GM12878 (cell line): ENCODE measurements around the gene CHMP4A. TPM values are rescaled to one million over a fixed set of nuclear protein-coding genes. Genes with fewer than 3 reads are reported as not detected.

Experiments used
- CBFB ChIP-seq: IDR thresholded peaks from 2 replicates; pipeline ENCODE4 v1.6.1; 2016; ENCODE audit warnings: antibody characterized with exemption, low read depth
- CEBPB ChIP-seq, 2 experiments: fragments of 150-350 bp in 1 of 2; IDR thresholded peaks; 2 replicates each; pipeline ENCODE4 v1.6.1; 2012 to 2014; ENCODE audit warnings: low read depth in 2 of 2, low read length in 2 of 2, borderline replicate concordance in 1 of 2, inconsistent platforms in 1 of 2
- CHD2 ChIP-seq: IDR thresholded peaks from 2 replicates; pipeline ENCODE4 v1.6.1; 2011; ENCODE audit warnings: low read depth, low read length, improper control_type of control experiment, borderline replicate concordance
- CREM ChIP-seq: IDR thresholded peaks from 2 replicates; pipeline ENCODE4 v1.6.1; 2014; ENCODE audit warnings: antibody characterized with exemption, low read depth
- FOXK2 ChIP-seq: fragments of 450-650 bp; IDR thresholded peaks from 2 replicates; pipeline ENCODE4 v1.6.1; 2017; ENCODE audit warnings: mild to moderate bottlenecking, moderate library complexity
- MEF2B ChIP-seq: fragments of 450-650 bp; IDR thresholded peaks from 2 replicates; pipeline ENCODE4 v1.6.1; 2018; ENCODE audit warnings: mild to moderate bottlenecking, moderate library complexity; ENCODE audit not compliant: partially characterized antibody, poor library complexity, severe bottlenecking
- MXI1 ChIP-seq: fragments of 150-350 bp; IDR thresholded peaks from 2 replicates; pipeline ENCODE4 v1.6.1; 2011; ENCODE audit warnings: low read depth, mild to moderate bottlenecking, inconsistent platforms, low read length, improper control_type of control experiment
- NFYA ChIP-seq: IDR thresholded peaks from 2 replicates; pipeline ENCODE4 v1.6.1; 2011; ENCODE audit warnings: low read depth, mild to moderate bottlenecking, low read length, improper control_type of control experiment, borderline replicate concordance
- POLR2AphosphoS5 ChIP-seq: IDR thresholded peaks from 2 replicates; pipeline ENCODE4 v1.6.1; 2011; ENCODE audit warnings: mild to moderate bottlenecking, low read length, inconsistent platforms
- RAD21 ChIP-seq: IDR thresholded peaks from 2 replicates; pipeline ENCODE4 v1.6.1; 2011; ENCODE audit warnings: mild to moderate bottlenecking, low read depth, low read length, moderate library complexity; ENCODE audit not compliant: insufficient read depth
- RELA ChIP-seq: fragments of 450-650 bp; IDR thresholded peaks from 2 replicates; pipeline ENCODE4 v1.8.0; 2014; ENCODE audit warnings: borderline replicate concordance; ENCODE audit not compliant: partially characterized antibody
- SP1 ChIP-seq: IDR thresholded peaks from one replicate; pipeline ENCODE4 v1.6.1; 2011; ENCODE audit warnings: low read depth, low read length
- TARDBP ChIP-seq: IDR thresholded peaks from 2 replicates; pipeline ENCODE4 v1.6.1; 2016; ENCODE audit warnings: borderline replicate concordance
- TBL1XR1 ChIP-seq: IDR thresholded peaks from 2 replicates; pipeline ENCODE4 v1.6.1; 2012; ENCODE audit warnings: low read depth, low read length, improper control_type of control experiment
- TCF12 ChIP-seq: IDR thresholded peaks from 2 replicates; pipeline ENCODE4 v1.6.1; 2011; ENCODE audit warnings: low read depth, mild to moderate bottlenecking, low read length
- polyA plus RNA-seq, 11 experiments: library from polyadenylated mRNA; depleted of rRNA in 4 of 11; unstranded in 6 of 11; stranded (reverse) in 5 of 11; fragments of >200 nt; fragmentation: Nextera tagmentation in 4 of 11; fragmentation: Illumina TruSeq in 1 of 11; extraction: Ambion mirVana in 4 of 11; extraction: Trizol in 1 of 11; gene quantifications; 1 replicate in 1 of 11; 2 replicates in 10 of 11; pipeline versions ENCODE4 v1.2.1 to v1.2.3, GENCODE V29; 2011 to 2016; ENCODE audit warnings: inconsistent platforms in 2 of 11, missing spikeins in 2 of 11, low read depth in 1 of 11
- total RNA-seq, 4 experiments: library from RNA; depleted of rRNA in 3 of 4; stranded (reverse); fragments of >200 nt in 3 of 4; fragmentation: Illumina TruSeq in 1 of 4; extraction: Trizol in 1 of 4; gene quantifications; 2 replicates each; pipeline versions ENCODE4 v1.2.1 to v1.2.3, GENCODE V29; 2013 to 2021
- TF ChIP-seq, protein P1 (sequence below): IDR thresholded peaks from 2 replicates; pipeline ENCODE4 v1.6.1; 2012; ENCODE audit warnings: low read depth, low read length, improper control_type of control experiment
- TF ChIP-seq, protein P2 (sequence below): IDR thresholded peaks from 2 replicates; pipeline ENCODE4 v1.6.1; 2011; ENCODE audit warnings: borderline replicate concordance, low read depth, mild to moderate bottlenecking, moderate library complexity, mixed read lengths, low read length; ENCODE audit not compliant: insufficient read depth; ENCODE audit errors: extremely low read length
- TF ChIP-seq, protein P3 (sequence below): fragments of 450-650 bp; IDR thresholded peaks from 2 replicates; pipeline ENCODE4 v1.6.1; 2017; ENCODE audit warnings: mild to moderate bottlenecking, moderate library complexity
- TF ChIP-seq, protein P4 (sequence below): fragments of 450-650 bp; IDR thresholded peaks from 2 replicates; pipeline ENCODE4 v1.6.1; 2017; ENCODE audit warnings: antibody characterized with exemption, mild to moderate bottlenecking, moderate library complexity

The CHMP4A gene
- total and polyA plus RNA-seq, 10 of the 15 experiments (the other 5 are each of a cell fraction or from before 2014, with no cell fraction given): 35.5 to 151 (median 84.7) TPM

DNA sequence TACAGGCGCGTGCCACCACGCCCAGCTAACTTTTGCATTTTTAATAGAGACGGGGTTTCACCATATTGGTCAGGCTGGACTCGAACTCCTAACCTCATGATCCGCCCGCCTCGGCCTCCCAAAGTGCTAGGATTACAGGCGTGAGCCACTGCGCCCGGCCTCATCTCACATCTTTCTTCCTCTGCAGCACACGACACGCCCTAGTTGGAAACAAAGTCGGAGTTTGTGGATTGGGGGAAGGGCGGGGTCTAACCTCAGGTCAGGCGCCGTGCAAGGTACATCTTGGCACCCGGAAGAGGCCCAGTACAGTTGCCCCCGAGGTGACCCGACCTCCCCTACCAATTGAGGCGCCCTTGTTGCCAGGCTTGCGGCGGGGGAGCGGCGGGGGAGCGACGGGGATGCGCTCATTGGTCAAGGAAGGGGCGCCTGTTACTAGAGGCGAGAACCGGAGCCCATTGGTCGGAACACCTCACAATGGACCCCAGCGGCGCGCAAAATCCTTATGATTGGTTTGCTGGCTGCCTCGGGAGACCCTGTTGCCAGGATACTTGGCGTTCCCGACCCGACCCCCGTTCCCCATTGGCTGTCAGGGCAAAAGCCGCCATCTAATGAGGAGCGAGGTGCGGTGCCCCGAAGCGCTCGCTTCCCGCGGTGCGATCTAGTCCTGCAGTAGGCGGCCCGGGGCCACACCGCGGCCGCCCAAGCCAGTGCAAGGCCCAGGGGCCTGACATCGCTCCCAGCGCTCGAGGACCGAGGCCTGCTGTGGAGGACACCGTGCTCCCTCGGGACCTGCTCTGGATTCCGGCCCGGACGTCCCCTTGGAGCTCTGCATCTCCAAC is 41.6 kb downstream of the CHMP4A start, which contains the start of gene REC8 (continued):
- TF ChIP-seq CREM: peak; percentile 8; the same call in 1 of the 2 replicates
- TF ChIP-seq NFYA: no peak; the same call in 1 of the 2 replicates
- TF ChIP-seq SP1: peak; percentile 82
- TF ChIP-seq TARDBP: no peak; the same call in 1 of the 2 replicates
- no peak for TF ChIP-seq CEBPB (IDR thresholded peaks at IDR 0.05; ENCODE audit: borderline replicate concordance in 1 of 2, low read depth in 2 of 2, low read length in 2 of 2)
- TF ChIP-seq RAD21: no peak
- TF ChIP-seq TCF12: 0 out of 2 replicates have a peak, but pooled peaks have one; percentile 37
- no peak for TF ChIP-seq RELA
- no peak for TF ChIP-seq CBFB
- TF ChIP-seq TBL1XR1: no peak
- peak; percentile 81 for TF ChIP-seq POLR2AphosphoS5
- TF ChIP-seq, protein P1, sequence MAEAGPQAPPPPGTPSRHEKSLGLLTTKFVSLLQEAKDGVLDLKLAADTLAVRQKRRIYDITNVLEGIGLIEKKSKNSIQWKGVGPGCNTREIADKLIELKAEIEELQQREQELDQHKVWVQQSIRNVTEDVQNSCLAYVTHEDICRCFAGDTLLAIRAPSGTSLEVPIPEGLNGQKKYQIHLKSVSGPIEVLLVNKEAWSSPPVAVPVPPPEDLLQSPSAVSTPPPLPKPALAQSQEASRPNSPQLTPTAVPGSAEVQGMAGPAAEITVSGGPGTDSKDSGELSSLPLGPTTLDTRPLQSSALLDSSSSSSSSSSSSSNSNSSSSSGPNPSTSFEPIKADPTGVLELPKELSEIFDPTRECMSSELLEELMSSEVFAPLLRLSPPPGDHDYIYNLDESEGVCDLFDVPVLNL: peak; percentile 72
- TF ChIP-seq MXI1: peak; percentile 52; the same call in 1 of the 2 replicates
- TF ChIP-seq FOXK2: peak; percentile 12; the same call in 1 of the 2 replicates
- TF ChIP-seq, protein P2, sequence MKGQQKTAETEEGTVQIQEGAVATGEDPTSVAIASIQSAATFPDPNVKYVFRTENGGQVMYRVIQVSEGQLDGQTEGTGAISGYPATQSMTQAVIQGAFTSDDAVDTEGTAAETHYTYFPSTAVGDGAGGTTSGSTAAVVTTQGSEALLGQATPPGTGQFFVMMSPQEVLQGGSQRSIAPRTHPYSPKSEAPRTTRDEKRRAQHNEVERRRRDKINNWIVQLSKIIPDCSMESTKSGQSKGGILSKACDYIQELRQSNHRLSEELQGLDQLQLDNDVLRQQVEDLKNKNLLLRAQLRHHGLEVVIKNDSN: no peak
- TF ChIP-seq, protein P3, sequence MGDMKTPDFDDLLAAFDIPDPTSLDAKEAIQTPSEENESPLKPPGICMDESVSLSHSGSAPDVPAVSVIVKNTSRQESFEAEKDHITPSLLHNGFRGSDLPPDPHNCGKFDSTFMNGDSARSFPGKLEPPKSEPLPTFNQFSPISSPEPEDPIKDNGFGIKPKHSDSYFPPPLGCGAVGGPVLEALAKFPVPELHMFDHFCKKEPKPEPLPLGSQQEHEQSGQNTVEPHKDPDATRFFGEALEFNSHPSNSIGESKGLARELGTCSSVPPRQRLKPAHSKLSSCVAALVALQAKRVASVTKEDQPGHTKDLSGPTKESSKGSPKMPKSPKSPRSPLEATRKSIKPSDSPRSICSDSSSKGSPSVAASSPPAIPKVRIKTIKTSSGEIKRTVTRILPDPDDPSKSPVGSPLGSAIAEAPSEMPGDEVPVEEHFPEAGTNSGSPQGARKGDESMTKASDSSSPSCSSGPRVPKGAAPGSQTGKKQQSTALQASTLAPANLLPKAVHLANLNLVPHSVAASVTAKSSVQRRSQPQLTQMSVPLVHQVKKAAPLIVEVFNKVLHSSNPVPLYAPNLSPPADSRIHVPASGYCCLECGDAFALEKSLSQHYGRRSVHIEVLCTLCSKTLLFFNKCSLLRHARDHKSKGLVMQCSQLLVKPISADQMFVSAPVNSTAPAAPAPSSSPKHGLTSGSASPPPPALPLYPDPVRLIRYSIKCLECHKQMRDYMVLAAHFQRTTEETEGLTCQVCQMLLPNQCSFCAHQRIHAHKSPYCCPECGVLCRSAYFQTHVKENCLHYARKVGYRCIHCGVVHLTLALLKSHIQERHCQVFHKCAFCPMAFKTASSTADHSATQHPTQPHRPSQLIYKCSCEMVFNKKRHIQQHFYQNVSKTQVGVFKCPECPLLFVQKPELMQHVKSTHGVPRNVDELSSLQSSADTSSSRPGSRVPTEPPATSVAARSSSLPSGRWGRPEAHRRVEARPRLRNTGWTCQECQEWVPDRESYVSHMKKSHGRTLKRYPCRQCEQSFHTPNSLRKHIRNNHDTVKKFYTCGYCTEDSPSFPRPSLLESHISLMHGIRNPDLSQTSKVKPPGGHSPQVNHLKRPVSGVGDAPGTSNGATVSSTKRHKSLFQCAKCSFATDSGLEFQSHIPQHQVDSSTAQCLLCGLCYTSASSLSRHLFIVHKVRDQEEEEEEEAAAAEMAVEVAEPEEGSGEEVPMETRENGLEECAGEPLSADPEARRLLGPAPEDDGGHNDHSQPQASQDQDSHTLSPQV: no peak
- TF ChIP-seq CHD2: 0 out of 2 replicates have a peak, but pooled peaks have one; percentile 13
- TF ChIP-seq, protein P4, sequence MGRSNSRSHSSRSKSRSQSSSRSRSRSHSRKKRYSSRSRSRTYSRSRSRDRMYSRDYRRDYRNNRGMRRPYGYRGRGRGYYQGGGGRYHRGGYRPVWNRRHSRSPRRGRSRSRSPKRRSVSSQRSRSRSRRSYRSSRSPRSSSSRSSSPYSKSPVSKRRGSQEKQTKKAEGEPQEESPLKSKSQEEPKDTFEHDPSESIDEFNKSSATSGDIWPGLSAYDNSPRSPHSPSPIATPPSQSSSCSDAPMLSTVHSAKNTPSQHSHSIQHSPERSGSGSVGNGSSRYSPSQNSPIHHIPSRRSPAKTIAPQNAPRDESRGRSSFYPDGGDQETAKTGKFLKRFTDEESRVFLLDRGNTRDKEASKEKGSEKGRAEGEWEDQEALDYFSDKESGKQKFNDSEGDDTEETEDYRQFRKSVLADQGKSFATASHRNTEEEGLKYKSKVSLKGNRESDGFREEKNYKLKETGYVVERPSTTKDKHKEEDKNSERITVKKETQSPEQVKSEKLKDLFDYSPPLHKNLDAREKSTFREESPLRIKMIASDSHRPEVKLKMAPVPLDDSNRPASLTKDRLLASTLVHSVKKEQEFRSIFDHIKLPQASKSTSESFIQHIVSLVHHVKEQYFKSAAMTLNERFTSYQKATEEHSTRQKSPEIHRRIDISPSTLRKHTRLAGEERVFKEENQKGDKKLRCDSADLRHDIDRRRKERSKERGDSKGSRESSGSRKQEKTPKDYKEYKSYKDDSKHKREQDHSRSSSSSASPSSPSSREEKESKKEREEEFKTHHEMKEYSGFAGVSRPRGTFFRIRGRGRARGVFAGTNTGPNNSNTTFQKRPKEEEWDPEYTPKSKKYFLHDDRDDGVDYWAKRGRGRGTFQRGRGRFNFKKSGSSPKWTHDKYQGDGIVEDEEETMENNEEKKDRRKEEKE: no peak
- TF ChIP-seq MEF2B: peak; percentile 38
